GM21529 (cell line): ENCODE measurements around the gene TRNP1.

Source experiments
- ATAC-seq: cut with Tn5 transposase; IDR thresholded peaks from one replicate; pipeline ENCODE4 v1.9.1; 2021; ENCODE audit not compliant: unreplicated experiment

The TRNP1 gene

DNA sequence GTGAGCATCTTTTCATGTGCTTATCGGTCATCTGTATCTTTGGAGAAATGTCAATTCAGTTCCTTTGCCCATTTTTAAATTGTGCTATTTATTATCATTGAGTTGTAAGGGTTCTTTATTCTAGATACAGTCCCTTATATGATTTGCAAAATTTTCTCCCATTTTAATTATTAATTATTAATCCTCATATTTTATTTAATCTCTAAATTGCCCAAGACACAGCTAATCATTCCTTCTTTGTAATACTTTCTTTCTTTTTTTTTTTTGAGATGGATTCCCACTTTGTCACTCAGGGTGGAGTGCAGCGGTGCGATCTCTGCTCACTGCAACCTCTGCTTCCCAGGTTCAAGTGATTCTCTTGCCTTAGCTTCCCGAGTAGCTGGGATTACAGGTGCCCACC, 32.2 kb downstream of the TRNP1 start:
- ATAC-seq: no peak

DNA sequence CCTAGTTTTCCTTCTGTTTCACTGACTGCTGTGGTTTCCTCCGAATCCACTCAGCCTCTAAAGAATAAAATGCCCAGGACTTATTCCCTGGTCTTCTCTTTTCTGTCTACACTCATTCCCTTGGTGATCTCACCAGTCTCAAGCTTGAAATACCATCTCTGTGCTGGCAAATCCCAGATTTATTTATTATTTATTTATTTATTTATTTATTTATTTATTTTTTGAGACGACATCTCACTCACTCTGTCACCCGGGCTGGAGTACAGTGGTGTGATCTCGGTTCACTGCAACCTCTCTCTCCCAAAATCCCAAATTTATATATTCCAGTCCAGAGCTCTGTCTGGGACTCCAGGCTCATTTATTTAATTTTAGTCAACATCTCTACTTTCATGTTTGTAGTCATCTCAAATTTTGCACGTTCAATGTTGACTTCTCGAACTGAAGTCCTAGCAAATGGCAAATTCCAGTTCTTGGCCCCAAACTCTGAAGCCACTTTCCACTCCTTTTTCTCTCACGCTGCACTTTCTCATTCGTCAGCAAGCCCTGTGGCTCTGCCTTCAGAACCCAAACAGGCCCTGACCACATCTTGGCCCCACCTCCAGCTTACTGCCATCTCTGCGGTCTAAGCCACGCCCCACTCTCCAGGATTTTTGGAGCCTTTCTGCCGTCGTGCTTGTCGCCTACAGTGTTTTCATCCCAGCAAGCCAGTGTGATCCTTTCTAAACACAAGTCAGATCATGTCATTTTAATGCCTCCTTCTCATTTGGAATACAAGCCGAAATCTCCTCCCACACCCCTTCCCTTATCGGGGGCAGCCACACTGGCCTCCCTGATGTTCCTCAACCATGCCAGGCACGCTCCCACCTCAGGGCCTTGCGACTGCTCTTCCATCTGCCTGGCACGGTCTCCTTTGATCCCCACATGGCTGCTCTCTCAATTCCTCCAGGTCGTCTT, 33.4 kb downstream of the TRNP1 start:
- ATAC-seq: no peak

DNA sequence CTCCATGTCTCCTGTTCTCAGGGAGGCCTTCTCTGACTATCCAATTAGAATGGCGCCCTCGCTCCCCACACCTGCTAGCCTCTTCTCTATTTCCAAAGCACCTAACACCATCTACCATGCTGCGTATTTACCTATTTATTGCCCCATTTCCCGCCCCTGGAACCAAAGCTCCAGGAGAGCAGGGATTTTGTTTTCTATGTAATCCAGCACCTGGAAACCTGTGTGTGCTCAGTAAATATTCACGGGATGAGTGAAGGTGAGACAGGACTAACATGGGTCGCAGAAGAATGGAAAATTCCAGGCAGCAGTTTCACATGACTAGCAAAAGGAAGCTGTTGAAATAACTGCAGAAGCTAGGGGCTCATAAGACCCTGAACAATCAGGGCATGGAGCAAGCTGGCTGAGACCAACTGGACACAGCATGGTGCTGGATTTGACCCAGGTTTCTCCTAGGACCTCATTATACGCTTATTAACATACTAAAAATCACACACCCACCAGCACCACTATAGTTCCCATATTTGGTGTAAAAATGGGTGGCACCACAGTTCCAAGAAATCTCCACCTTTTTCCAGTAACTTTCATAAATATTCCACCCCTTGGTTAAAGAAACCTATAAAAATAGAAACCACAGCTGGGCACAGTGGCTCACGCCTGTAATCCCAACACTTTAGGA, 34.2 kb downstream of the TRNP1 start:
- no peak for ATAC-seq

DNA sequence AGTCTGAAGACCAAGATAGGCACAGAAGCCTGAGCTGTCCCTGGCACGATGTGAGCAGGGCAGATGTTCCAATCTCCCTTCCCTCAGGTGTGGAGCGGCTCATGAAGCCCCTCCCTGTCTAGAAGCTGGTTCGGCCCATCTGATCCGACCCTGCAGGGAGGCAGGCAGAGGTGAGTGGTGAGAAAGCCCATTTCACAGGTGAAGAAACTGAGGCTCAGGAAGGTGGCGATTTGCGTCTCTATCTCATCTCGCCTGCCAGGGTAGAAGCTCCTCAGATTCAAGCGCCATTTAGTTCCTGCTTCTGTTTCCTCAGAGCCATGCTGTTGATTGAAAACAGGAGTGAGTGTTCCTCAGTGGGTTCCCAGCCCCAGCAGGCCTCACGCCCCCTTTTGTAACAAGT, 36.0 kb downstream of the TRNP1 start:
- ATAC-seq: no peak

DNA sequence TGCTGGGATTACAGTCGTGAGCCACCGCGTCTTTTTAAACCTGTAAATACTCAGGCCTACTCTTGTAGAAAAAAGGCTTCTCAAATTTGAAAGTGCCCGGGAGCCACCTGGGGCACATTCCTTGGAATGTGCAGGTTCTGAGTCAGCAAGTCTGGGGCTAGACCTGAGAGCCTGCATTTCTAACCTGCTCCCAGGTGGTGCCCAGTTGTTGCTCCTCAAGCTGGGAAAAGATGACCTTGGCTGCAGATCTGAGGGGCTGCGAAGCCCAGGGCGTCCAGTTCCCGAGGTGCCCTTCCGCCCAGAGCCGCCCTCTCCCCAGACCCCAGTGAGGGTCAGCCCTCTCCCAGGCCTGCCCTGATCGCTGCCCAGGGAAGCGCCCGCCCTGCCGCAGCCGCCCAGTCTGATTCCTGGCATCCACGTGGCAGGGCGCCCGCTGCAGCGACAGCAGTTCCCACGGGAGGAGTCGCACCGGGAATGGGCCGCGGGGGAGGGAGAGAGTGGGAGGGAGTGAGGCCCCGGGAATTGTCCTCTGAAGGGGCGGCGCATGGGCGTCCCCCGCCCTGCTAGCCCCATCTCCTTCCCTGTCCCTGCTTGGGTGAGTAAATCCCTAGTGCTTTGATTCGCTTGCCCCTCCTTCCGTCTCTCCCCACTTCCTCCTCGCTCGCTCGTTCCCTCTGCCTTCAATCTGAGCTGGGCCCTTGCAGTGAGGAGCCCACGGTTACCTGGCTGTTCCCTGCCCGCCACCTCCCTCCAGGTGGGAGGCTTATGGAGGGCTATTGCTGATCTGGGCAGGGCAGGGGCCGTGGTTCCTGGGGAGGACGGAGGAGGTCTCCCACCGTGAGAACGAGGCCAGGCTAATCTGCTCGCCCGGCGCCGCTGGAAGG, 38.0 kb downstream of the TRNP1 start:
- ATAC-seq: no peak

DNA sequence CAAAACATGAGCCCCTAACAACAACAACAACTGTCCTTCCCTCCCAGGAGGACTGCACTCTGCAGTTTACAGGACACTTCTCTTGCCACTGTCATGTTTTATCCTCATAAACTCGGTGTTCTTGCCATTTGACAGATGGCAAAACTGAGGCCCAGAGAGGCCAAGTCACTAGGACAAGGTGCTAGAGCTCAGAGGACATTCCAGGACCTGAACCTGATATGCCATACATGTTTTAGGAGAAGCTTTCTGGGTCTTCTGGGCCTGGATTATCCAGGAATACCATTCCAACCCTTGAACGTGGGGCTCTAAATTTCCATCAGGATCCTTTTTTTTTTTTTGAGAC, 38.6 kb downstream of the TRNP1 start:
- ATAC-seq: no peak

DNA sequence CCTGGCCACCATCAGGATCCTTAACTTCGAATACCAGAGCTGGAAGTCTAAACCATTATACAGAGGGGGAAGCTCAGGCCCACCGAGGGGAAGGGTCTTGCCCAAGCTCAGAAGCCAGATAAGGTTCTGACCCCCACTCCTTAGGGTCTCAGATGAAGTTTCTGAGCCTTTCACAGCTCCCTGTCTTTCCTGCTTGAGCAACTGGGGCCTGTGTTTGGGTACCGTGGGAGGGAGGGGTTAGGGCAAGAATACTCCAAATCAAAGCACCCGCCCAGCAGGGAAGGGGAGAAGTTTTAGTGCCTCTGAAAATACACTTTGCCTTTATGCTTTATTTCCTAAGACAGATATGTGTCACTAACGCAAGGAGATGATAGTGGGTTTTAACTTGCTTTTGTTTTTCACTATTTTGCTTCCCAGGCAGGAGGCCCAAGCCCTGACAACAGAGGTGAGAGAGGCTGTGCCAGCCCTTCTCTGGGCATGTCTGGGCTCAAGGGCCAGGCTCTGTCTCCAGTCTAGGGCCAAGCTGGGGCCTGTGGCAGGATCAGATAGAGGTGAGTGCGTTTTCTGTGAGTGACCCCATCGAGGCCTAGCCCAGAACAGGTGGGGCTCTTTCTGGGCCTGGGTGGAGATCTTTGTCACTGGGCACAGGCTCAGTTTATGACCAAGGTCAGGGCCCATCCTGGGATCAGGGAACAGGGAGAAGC, 39.7 kb downstream of the TRNP1 start:
- no peak for ATAC-seq

DNA sequence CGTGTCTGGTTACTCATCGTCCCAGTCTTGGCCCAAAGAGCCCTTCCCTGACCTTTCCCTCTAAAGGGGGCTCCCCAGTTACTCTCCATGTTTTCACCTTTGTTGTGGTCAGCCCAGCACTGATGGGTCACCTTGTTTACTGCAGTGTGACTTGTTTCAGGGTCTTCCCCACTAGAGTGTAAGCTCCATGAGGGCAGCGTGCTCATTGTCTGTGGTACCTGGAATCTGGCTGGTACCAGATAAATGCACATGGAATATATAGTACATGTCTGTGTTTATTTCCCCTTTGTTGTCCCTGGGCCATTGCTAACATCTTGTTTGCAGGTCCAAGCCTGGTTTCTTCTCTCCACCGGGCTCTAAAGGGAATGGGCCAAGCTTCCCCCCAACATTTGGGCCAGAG, 41.9 kb downstream of the TRNP1 start:
- ATAC-seq: no peak

DNA sequence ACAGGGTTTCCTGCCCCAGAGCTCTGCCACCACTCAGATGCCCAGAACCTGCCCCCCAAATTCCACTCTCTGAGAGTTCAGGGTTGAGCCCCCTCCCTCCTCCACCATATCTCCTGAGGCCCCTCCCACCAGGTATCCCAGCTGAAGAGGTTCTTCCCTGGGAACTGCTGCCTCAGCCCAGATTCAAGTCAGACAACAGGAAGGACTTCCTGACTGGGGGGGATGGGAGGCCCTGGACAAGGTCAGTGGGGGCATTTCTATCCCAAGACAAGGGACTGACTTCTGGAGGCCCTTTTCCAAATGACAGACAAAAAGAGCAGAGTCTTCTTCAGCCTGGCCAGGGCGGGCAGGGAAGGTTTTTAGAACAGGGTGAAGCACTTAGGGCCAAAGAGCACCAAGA, 43.2 kb downstream of the TRNP1 start:
- no peak for ATAC-seq

DNA sequence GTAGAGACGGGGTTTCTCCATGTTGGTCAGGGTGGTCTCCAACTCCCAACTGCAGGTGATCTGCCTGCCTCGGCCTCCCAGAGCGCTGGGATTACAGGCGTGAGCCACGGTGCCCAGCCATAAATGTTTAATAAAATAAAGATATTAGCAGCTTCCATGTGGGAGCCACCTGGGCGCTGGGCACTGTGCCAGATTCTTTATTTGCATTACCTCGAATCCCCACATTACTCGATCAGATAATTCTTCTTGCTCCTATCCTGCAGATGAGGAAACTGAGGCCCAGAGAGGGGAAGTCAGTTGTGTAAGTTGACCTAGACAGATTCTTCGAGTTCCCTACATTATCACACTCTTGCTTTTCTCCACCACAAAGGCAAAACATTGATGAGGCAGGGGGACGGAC, 44.0 kb downstream of the TRNP1 start:
- ATAC-seq: no peak

DNA sequence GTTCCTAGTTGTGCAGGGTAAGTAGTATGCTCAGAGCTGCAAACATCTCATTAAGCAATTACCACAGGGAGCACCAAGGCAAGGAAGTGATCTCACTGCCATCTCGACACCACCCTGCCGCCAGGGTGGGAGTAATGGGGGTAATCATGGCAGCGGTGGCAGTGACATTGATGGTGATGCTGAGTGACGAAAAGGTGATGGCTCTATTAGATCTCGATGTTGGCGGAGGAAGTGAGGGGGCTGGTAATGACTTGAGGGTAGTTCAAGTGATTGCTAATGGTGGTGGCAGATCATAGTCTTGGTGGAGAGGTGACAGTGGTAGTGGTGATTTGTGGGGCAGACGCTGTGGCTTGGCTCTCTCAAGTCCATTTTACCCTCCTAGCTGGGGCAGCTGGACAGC, 44.5 kb downstream of the TRNP1 start:
- ATAC-seq: no peak

DNA sequence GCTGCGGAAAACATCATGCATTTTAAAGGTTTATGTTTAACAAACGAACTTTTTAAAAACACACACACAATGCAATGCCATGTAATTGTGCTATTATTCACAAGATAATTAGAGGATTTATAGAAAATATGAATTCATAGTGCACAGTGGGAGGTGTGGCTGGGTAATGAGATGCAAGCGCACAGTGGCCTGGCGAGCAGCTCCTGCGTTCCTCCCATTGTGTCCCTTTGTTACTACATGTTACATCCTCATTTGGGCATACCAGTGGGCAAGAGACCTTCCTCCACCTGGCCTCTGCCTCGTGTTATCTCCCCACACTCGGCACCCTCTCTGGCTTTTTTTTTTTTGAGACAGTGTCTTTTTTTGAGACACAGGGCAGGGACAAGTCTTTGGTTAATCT, 49.2 kb downstream of the TRNP1 start:
- ATAC-seq: no peak

DNA sequence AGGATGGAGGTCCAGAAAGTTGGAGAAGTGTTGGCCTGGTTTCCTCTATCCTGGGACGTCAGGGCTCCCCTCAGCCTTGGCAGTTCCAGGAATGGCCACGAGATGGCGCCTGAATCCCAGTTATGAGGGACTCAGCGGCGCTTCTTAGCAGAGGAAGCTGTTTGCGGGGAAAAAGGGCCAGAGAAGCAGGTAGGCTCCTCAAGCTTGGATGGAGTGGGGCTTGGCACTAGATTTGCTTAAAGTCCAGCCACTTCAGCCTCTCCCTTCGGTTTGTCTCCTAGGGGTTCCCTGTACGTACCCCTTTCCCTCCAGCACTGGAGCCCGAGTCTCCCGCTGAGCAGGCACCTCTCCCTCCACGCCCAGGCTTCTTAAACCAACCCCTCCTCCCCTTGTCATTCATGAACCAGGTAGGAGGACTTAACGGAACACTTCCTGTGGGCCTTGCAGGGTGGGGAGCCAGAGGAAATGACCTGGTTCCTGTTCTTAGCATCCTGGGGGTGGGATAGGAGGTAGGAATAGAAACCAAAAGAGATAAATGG, 51.2 kb downstream of the TRNP1 start:
- ATAC-seq: peak; percentile 52

DNA sequence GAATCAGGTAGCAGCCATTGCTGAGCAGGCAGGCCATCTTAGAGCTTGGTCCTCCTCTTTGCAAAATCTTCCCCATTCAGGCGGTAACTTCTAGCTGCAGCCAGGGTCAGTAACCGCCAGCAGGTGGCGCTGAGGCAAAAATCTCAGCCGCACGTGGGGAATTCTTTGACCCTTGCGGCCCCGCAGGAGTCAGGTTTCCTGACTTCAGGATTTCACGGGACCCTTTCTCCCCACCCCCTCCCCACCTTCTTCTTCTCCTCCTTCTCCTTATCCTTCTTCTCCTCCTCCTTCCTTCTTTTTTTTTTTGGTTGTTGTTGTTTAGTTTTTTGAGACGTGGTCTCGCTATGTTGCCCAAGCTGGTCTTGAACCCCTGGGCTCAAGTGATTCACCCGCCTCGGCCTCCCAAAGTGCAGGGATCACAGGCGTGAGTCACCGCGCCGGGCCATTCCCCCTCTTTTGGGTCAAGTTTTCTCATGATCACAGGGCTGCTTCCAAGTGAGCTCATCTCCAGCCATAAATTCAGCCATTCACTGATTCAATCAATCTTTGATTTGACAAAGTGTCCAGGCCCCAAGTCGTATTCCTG, 52.6 kb downstream of the TRNP1 start:
- ATAC-seq: no peak

DNA sequence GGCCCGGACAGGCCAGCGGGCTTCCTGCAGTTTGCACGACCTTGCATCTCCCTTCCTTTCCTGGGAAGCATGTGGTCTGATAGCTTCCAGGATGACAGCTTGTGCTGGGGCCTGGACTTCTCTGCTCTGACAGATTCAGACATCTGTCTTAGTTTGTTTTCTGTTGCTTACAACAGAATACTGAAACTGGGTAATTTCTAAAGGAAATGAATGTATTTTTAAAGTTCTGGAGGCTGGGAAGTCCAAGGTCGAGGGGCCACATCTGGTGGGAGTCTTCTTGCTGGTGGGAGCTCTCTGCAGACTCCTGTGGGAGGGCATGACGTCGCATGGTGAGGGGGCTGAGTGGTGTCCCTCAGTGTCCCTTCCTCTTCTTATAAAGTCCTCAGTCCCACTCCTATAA, 54.4 kb downstream of the TRNP1 start:
- ATAC-seq: no peak

DNA sequence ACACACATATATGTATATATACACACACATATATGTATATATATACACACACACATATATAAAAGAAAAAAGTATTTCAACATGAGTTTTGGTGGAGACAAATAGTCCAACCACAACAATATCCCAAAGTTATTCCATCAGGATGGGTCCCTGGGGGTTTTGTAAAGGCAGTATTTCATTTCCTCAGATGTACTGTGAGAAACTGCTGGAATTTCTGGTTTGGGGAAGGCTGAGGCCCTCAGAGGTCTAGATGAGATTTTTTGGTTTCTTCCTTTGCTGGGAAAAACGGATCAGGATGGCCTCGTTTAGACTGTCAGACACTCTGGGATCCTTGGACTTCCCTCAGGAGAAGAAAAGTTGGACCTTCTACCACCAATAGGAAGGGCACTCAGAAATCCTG, 55.6 kb downstream of the TRNP1 start:
- ATAC-seq: no peak

DNA sequence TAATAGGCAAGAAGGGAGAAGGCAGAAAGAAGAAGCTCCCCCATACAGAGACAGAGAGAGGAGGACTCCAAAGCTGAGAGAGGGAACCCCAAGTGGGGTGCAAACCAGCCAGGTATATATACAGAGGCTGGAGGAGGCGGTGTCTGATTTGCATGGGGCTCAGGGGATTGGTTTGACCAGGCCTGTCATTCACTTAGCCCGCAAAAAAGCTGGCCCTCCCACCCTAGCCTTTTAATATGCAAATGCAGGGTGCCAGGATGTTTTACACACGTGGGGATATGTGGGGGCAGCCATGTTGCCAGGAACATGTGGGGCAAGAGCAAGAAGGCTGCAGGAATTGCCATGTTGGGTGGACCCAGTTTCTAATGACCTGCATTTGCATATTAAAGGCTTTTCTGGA, 56.1 kb downstream of the TRNP1 start:
- no peak for ATAC-seq
